ENCODE data around the gene SF1.

The SF1 gene

GRCh38 chr11:64802370-64803157 lies 24.2 kb upstream of the SF1 start:
- in situ Hi-C loops (cut with MboI; ENCODE audit: low pct_unique_long_range_greater_than_20kb, low sequenced_read_pairs) = no loop called here

GRCh38 chr11:64801561-64802369 lies 23.4 kb upstream of the SF1 start:
- peak; percentile 35 for DNase-seq
- in situ Hi-C loops (cut with MboI; ENCODE audit: low pct_unique_long_range_greater_than_20kb, low sequenced_read_pairs) = no loop called here

More at GRCh38 chr11:64802370-64803157, 24.2 kb upstream of the SF1 start:
- DNase-seq = no peak

GRCh38 chr11:64801158-64801464 lies 22.8 kb upstream of the SF1 start:
- in situ Hi-C loops (cut with MboI; ENCODE audit: low pct_unique_long_range_greater_than_20kb, low sequenced_read_pairs) = no loop called here

DNA sequence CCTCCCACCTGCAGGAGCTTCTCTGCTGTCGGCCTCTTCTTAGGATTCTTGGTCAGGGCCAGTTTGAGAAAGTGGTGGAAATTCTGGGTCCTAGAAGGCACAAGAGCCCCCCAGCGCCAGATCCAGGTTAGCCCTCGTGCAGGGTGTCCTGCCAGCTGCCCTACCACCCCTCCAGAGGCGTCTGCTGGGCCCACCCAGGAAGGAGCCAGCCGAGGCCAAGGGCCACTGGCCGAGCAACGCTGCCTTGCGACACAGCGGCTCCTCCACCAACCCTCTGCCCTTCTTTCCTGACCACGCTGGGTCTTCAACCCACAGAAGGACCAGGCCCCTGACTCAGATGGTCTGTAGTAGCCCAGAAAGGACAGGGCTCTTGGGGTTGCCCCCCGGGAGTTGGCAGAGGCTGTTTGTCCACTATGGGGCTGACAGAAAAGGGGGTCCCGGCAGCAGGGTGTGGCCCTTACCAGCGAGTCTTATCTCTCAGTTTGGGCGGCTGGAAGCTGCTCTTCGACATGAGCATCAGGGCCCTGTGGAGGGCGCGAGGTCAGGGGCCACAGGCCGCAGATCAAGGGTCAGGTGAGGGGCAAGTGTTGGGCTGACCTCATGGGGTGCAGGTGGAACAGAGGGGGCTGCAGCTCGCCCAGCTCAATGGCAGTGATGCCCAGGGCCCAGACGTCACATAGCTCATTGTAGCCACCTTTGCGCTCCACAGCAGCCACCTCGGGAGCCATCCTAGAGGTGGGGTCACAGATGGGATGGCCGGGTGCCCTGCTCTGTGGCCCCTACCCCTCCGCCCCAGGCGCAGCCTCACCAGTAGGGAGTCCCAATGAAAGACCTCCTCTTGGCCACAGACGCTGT lies 22.2 kb upstream of the SF1 start:
- in situ Hi-C loops (cut with MboI; ENCODE audit: low pct_unique_long_range_greater_than_20kb, low sequenced_read_pairs) = no loop called here
- no peak for DNase-seq

More at GRCh38 chr11:64801158-64801464, 22.8 kb upstream of the SF1 start:
- DNase-seq = no peak

GRCh38 chr11:64799623-64800302 lies 21.4 kb upstream of the SF1 start:
- no peak for DNase-seq
- in situ Hi-C loops (cut with MboI; ENCODE audit: low pct_unique_long_range_greater_than_20kb, low sequenced_read_pairs) = no loop called here

- in situ Hi-C loops (cut with MboI; ENCODE audit: low pct_unique_long_range_greater_than_20kb, low sequenced_read_pairs) = no loop called here
- DNase-seq = no peak
Measured at GRCh38 chr11:64799256-64799622, 20.9 kb upstream of the SF1 start.

DNA sequence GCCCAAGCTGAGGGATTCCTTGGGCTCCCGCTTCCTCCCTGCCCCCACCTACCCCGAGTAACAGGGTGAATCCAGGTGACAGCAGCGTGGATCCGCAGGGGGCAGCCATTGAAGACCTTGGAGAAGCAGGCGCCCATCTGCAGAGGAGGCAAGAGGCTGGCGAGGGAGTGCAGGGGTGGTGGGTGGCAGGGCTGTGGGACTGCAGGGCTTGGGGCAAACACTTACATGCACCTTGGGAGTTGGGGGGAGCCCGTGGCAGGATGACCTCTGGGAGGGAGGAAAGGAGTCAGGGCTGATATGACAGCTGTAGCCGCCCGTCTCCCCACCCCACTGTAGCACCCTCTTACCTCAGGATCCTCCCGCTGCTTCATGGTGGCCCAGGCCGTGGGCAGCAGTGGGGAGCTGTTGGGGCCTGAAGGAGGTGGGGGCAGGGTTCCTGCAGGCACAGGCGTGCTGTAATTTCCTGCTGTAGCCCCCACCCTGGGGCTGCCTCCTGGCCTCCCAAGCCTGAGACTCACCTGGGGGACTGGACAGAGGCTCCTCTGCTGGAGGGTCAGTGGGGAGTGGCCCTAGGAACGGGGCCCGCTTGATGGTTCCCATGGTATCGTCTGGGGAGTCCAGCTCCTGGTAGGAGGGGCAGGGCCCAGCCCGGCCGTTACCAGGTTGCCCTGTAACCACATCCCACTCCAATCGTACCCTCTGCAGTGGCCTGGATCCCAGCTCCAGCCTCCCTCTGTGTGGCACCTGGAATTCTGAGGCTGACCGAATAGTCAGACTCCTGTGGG lies 18.6 kb upstream of the SF1 start:
- in situ Hi-C loops (cut with MboI; ENCODE audit: low pct_unique_long_range_greater_than_20kb, low sequenced_read_pairs) = no loop called here
- no peak for DNase-seq

- in situ Hi-C loops (cut with MboI; ENCODE audit: low pct_unique_long_range_greater_than_20kb, low sequenced_read_pairs) = no loop called here
- peak; percentile 37 for DNase-seq
Measured at GRCh38 chr11:64796047-64796756, 17.9 kb upstream of the SF1 start.

GRCh38 chr11:64794526-64794925 lies 16.2 kb upstream of the SF1 start:
- in situ Hi-C loops (cut with MboI; ENCODE audit: low pct_unique_long_range_greater_than_20kb, low sequenced_read_pairs) = no loop called here
- DNase-seq = no peak

- in situ Hi-C loops (cut with MboI; ENCODE audit: low pct_unique_long_range_greater_than_20kb, low sequenced_read_pairs) = no loop called here
- DNase-seq = no peak
Measured at GRCh38 chr11:64793271-64794160, 15.2 kb upstream of the SF1 start.

- in situ Hi-C loops (cut with MboI; ENCODE audit: low pct_unique_long_range_greater_than_20kb, low sequenced_read_pairs) = no loop called here
- DNase-seq = no peak
Measured at GRCh38 chr11:64792482-64792881, 14.1 kb upstream of the SF1 start.

- no peak for DNase-seq
- in situ Hi-C loops (cut with MboI; ENCODE audit: low pct_unique_long_range_greater_than_20kb, low sequenced_read_pairs) = no loop called here
Measured at GRCh38 chr11:64791781-64792291, 13.5 kb upstream of the SF1 start.

GRCh38 chr11:64790205-64791095 lies 12.1 kb upstream of the SF1 start:
- no peak for DNase-seq
- in situ Hi-C loops (cut with MboI; ENCODE audit: low pct_unique_long_range_greater_than_20kb, low sequenced_read_pairs) = no loop called here

GRCh38 chr11:64789331-64790204 lies 11.2 kb upstream of the SF1 start:
- no peak for DNase-seq
- in situ Hi-C loops (cut with MboI; ENCODE audit: low pct_unique_long_range_greater_than_20kb, low sequenced_read_pairs) = no loop called here

Data from KBM-7 (cell line).